ELF-1 (cell line): ENCODE results near the gene WIPF1.

Experiments
- DNase-seq: peaks from one replicate; pipeline ENCODE4 v3.0.0-alpha.2; 2016; ENCODE audit warnings: low read depth, low spot score

Gene WIPF1

DNA sequence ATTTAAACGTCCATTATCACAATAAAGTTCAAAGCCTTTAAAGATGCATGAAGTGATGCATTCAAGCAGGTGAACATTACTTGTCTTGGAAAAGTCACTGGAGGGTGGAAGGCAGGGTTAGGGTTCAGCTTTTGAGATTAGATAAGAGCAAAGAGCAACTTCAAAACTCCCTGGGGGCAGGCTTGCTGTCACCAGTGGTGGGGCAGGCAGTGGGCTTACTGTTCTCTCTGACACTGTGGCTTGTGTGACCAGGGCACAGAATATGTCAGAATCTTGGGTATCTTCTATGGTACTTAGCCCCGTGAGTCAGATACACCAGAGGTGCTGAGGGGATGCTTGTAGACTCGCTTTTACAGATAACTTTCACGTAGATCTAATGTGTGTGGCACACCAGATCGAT, 52.8 kb downstream of the WIPF1 start:
- no peak for DNase-seq

DNA sequence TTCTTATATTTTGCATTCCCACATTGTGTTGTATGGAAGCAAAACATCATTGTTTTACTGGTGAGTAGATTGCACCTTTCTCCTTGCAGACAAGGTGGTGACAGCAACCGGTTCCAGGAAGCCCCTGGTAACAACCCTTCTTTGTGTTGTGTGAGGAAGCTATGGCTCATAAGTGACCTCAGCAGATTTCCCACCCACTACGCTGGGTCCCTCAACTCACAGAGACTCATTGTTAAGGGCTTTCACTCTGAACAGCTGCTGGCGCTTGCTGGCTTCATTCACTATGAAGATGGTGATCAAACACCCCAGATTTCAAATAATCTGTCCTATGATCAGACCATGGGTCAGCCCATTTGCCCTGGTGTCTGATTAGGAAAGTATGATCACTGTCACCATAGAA, 53.4 kb downstream of the WIPF1 start:
- no peak for DNase-seq

DNA sequence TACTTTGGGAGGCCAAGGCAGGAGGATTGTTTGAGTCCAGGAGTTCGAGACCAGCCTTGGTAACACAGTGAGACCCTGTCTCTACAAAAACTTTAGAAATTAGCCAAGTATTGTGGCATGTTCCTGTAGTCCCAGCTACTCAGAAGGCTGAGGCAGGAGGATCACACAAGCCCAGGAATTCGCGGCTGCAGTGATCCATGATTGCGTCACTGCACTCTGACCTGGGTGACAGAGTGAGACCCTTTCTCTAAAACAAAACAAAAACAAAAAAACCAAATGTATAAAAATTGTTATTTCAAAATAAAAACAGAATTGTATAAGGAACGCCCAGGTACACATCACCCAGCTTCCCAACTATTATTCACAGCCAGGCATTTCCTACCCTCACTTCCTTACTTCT, 56.7 kb downstream of the WIPF1 start:
- DNase-seq, result no peak

DNA sequence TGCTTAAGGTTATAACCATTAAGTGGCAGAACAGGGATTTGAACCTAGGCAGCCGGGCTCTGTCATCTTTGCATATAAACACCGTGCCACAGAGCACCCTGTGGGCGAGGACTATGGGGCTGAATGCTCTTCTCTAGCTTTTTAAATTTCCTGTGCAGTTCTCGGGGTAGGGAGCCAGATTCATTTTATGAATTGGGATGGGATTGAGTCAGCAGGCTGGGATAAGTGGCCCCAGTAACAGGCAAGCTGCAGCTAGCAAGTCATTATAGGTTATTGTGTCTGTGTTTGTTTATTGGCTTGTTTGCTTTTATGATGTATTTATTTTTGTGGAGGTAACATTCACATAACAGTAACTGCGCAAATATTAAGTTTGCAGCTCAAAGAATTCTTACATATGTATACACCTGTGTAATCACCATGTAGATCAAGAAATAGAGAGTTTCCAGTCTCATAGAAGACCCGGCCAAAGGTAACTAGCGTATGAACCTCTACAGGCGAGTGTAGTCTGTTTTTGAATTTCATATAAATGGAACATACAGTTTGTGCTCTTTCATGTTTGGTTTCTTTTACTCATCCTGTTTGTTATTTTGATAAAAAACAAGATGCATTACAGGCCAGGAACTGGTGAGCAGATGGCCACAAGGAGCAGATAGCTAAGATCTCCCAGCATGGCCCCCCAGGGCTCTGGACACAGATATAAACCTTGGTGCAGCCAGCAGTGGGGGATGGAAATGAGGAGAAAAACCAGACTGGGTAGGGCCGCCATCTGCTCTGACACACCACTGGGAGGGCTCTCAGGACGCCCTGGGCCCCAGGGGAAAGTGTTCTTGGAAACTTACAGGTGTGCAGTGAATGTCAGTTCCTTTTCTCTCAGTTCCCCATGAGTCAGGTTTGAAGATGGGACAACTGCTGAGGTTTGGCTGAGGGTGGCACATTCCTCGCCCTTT, 61.6 kb downstream of the WIPF1 start:
- peak; percentile 73 for DNase-seq

DNA sequence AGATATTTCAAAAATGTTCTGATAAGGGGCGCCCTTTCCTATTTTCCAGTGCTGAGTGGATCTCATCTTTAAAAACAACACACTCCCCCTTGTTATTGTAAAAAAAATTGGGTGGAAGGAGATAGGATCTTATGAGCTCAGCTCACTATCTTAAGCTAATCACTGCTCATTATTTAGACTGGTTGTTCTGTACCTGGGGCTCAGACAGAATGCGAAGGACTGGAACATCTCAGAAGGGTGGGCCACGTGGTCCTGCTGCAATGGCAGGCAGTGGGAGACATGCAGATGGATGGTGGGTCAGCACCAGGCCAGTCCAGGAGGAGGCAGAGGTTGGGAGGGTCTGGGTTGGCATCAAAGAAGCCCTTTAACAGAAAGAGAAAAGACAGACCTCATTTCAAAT, 62.5 kb downstream of the WIPF1 start:
- peak; percentile 56 for DNase-seq

DNA sequence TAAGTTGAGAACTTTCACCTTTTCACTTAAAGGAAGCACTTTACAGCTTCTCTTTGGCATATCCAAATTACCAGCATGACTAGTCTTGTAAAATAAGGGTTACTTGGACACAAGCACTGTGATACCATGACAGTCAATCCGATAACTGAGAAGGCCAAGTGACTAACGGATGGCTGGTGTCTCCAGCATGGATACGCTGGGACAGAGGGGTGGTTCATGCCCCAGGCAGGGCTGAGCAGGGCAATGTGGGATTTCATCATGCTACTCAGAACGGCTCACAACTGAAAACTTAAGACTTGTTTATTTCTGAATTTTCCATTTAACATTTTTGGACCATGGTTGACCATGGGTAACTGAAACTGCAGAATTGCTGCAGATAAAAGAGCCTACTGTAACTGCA, 67.7 kb downstream of the WIPF1 start:
- DNase-seq, result no peak

DNA sequence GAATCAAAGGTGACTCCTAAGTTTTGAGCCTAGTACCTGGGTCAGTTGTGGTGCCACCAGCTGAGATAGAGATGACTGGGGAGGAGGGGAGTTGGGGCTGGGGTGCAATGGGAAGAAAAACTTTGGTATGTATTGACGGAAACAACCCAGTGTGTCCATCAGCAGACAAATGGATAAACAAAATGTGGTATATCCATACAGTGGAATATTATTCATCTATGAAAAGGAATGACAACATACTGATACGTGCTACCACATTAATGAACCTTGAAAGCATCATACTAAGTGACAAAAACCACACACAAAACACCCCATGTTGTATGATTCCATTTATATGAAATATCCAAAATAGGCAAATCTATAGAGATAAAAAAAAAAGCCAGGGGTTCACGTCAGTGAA, 69.6 kb downstream of the WIPF1 start:
- DNase-seq, result no peak

DNA sequence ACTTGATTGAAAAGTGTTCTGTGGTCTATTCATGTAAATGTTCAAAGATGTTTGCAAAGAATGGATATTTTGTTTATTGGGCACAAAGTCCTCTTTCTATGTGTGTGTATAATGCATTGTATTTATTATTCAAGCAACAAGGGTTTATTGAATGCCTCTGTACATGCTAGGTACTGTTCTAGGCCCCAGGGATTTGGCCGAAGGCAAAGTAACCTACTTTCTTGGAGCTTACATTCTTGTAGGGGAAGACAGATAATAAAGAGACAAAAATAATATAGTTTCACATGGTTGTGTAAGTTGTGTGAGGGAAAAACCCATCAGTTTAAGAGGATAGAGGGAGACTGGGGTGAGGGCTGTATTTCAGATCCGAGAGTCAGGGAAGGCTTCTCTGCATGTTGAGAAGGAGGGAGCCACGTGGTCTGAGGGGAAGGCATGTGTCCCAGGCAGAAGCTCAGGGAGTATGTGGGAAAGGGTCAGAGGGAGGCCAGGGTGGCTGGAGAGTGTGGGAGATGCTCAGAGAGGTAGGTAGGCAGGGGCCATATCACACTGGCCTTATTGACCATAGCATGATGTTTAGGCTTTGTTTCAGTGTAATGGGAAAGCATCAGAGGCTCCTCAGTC, 70.4 kb downstream of the WIPF1 start:
- no peak for DNase-seq

DNA sequence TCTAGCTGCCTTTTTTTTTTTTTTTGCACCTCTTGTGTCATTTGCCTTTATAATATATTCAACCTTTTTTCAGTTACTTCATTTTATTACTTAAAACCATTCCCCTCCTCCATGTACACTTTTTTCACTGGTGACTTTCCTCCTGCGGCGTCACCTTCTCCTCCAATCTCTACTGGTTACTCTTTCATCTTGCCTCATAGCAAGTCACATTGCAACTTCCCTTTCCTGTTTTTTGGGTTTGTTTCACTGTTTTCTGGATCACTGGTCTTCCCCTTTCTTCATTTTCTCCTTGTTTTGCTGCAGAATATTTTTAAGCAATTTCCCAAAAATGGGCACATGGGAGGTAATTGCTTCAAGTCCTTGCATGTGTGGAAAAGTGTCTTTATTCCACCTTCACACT, 73.1 kb downstream of the WIPF1 start:
- no peak for DNase-seq

DNA sequence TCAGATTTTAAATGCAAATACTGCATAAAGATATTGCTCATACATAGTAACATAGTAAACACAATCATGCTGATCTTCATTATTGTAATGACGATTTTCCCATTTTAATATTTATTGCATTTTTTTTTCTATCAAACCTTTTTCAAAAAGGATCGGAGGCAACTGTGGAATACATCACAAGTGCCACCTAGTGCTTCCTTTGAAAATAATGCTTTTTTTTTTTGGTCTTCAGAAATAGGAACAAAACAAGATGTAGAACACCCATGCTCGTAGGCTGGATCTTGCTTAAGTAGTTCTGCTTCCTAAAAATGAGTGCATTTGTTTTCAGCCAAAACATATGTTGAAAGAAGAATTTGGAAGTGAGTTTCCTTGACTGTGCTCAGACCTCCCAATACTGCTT, 75.1 kb downstream of the WIPF1 start:
- DNase-seq, result no peak

DNA sequence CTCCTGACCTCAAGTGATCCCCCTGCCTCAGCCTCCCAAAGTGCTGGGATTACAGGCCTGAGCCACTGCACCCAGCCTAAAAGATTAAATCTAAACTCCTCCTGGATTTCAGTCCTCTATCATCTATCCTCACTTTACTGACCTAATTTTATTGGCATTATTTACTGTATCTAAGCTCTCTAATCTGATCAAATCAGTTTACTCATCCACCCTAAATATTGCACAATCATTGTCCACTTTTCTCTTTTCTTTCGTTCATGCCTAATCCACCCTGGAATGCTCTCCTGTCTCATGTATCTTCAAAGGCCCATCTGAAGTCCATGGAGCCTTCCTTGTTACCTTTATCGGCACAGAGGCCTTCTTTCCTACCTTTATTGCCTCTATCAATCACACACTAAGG, 79.2 kb downstream of the WIPF1 start:
- DNase-seq, result no peak

DNA sequence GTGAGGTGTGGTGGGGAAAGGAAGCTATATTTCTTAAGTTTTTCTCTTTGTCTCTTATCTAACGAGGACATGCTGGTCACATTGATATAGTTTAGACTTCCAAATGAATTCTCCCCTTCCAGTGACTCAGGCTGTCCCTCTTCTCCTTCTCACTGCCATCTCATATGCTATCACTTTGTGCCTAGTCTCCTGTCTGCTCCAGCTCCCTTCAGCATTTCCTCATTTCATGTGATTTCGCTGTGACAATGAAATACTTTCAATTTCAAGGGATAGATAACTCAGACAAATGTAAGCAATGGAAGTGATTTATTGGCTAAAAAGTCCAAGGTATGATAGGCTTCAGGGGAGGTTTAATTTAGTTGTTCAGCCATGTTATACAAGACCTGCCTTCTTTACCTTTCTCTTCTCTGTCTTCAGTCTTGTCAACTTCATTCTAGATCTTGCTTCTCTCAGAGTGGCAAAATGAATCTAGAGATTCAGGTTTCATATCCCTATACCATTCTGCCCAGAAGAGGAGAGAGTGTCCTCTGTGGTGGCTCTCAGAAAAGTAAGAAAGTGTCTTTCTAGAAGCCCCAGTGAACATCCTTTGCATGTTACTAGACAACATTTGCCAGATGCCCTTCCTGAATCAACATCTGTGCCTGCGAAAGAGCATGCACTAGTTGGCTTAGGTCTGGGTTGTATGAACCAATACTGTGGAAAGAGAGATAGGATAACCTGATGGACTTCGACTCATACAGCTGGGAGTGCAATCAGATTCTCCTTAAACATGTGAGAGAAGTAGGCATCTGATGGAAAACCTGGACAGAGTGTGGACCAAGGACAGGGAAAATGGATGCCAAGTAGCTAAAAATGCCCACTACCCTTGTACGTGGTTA, 80.9 kb downstream of the WIPF1 start:
- no peak for DNase-seq

DNA sequence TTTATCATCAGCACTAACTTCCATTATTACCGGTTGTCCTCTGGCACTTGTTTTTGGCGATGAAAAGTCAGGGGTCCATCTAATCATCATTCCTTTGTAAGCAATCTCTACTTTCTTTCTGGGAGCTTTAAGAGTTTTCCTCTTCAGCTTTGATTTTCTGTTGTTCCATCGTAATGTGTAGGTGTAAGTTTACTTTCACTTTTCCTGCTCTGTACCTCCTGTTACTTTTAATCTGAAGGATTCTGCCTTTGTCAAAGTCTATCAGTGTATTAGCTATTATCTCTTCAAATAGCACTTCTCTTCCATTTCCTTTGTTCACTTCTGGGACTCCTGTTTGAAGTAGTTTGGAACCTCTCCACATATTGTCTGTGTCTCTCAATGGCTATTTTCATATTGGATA, 85.3 kb downstream of the WIPF1 start:
- DNase-seq, result no peak

DNA sequence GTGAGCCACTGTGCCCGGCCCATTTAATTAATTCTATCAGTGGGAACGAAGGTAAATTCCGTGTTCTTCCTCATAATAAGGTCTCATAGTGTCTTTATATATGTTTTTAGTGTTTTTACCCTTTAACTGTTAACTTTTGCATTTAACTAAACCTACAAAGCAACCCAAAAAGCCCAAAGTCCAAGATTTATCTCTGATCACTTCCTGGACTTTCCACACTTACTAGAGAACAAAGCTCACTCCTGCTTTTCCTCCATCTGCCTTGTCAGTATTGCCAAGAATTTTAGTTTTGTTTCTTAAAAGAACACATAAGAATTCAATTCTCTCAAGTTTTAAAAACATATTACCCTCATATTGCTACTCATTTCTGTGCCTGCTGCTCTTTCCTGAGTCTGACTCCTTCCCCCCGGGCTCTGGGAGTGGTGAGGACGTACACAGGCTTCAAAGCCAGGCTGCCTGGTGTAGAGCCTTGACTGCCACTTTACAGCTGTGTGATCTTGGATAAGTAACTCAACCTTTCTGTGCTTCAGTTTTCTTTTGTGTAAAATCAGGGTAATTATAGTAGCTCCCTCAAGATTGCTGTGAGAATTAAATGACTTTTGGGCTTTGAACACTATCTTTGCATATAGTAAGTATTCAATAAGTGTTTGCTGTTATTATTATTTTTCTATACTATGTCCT, 85.9 kb downstream of the WIPF1 start:
- DNase-seq, result no peak

DNA sequence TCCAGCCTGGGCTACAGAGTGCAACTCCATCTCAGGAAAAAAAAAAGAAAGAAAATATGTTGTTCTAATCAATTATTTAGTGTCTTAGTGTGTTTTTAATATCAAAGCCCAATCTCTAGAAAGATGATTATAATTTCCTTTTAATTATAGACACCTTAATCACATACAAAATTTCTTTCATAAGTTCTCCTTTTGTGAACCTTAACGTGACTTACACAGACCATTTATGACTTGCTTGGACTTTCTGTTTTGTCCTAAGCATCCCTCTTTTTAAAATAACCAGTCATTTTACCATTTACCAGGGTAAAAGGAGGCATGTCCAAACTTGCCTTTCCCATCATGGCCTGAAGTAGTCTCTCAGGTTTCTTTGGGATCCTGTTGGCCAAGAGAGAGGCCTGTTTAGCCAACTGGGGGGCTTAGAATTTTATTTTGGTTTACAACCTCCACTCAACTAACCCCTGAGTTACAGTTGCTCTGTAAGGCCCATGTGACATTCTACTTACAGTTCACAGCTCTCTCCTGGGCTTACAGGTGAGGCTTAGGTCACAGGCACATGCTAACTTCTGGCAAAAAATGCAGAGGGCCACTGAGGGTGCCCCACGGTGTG, 86.9 kb downstream of the WIPF1 start:
- no peak for DNase-seq
